DND-41 (cell line): ENCODE measurements around the gene DDX43.

ENCODE experiments used
- EZH2 ChIP-seq: IDR thresholded peaks from 3 replicates; pipeline ENCODE4 v1.6.1; 2012; ENCODE audit warnings: borderline replicate concordance, low read depth, mild to moderate bottlenecking, moderate library complexity, low read length, inconsistent platforms; ENCODE audit not compliant: severe bottlenecking
- TF ChIP-seq, protein P1 (sequence below): IDR thresholded peaks from 2 replicates; pipeline ENCODE4 v1.5.1; 2012; ENCODE audit warnings: borderline replicate concordance, low read length, moderate library complexity, mild to moderate bottlenecking; ENCODE audit not compliant: poor library complexity, severe bottlenecking; ENCODE audit errors: extremely low read depth

DNA sequence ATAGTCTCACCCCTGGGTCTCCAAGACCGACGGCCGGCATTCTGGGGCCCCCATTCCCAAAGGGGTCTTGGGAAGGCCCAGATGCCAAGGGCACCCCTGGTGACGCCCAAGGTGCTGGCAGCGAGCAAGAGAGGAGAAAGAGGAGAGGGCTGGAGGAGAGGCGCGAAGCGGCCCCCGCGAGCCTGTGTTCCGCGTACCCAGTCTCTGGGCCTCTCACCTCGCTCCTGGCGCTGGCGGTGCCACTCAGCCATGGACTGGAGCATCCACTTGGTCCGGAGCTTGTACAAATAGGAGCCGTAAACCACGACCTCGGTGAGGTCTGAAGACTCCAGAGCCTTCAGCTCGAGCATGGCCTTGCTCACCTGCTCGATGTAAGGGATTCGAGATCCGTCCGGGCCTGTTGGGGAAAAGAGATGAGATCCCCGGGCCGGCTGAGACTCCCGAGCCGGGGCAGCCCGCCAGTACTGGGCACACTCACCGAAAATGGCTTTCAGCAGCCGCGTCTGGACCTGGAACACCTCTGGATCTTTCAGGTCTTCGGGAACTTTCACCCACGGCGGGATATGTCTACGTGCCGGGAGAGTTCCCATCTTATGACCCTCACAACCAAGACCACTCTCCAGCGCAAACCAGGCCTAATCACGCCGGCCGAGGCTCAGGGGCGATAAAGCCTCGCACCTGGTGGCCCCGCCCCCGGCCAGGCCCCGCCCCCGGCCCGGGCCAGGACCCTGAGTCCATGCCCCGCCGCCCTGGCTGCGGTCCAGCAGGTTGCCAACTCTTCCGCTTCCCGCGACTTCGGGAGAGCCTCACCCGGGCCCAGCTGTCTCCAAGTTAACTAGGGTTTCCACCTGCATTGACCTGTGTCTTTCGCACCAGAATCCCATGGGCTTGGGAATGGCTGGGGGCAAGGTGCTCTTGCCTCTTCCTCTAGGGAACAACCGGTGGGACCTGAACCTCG, 40.7 kb upstream of the DDX43 start, which contains the start of gene DPPA5:
- TF ChIP-seq, protein P1, sequence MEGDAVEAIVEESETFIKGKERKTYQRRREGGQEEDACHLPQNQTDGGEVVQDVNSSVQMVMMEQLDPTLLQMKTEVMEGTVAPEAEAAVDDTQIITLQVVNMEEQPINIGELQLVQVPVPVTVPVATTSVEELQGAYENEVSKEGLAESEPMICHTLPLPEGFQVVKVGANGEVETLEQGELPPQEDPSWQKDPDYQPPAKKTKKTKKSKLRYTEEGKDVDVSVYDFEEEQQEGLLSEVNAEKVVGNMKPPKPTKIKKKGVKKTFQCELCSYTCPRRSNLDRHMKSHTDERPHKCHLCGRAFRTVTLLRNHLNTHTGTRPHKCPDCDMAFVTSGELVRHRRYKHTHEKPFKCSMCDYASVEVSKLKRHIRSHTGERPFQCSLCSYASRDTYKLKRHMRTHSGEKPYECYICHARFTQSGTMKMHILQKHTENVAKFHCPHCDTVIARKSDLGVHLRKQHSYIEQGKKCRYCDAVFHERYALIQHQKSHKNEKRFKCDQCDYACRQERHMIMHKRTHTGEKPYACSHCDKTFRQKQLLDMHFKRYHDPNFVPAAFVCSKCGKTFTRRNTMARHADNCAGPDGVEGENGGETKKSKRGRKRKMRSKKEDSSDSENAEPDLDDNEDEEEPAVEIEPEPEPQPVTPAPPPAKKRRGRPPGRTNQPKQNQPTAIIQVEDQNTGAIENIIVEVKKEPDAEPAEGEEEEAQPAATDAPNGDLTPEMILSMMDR, result no peak
- TF ChIP-seq EZH2, result no peak
